Stimulated activated CD8-positive, alpha-beta memory T cell treated with anti-CD3 and anti-CD28 coated beads, Interleukin-7, amount 100 ng/mL, for 24 hours (primary cell): Measurements from ENCODE around the gene HSFY1.
"Not testable (repeated sequence)": the region's sequence is repeated elsewhere in the genome, so short reads cannot be mapped to it uniquely, and the experiment has no call there.

Source experiments
- DNase-seq: peaks from one replicate; pipeline ENCODE4 v3.0.0-alpha.2; 2020; ENCODE audit warnings: low read depth

The HSFY1 gene, protein sequence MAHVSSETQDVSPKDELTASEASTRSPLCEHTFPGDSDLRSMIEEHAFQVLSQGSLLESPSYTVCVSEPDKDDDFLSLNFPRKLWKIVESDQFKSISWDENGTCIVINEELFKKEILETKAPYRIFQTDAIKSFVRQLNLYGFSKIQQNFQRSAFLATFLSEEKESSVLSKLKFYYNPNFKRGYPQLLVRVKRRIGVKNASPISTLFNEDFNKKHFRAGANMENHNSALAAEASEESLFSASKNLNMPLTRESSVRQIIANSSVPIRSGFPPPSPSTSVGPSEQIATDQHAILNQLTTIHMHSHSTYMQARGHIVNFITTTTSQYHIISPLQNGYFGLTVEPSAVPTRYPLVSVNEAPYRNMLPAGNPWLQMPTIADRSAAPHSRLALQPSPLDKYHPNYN

DNA sequence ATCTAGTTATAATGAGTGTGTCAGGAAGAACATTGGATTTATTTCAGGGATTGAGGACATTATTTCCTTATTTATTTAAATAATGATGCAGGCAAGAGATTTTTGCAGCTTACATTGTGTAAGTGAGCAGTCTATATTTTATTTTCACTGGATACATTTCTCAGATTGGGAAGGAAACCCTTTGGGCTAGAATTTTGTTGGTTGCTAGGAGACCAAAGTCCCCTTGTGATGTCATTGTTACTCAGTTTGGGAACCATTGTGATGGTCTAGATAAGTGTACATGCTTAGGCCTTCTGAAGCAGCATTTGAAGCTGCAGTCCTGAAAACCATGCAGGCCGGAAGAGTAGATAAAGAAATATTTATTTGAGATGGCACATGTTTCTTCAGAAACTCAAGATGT is at the start of gene HSFY1:
Gene HSFY1, plus strand, starts transcription at position 301 of the 400 bp plus-strand sequence. Its CDS starts 68 bp downstream, at position 369.
- DNase-seq, result not testable (repeated sequence)

DNA sequence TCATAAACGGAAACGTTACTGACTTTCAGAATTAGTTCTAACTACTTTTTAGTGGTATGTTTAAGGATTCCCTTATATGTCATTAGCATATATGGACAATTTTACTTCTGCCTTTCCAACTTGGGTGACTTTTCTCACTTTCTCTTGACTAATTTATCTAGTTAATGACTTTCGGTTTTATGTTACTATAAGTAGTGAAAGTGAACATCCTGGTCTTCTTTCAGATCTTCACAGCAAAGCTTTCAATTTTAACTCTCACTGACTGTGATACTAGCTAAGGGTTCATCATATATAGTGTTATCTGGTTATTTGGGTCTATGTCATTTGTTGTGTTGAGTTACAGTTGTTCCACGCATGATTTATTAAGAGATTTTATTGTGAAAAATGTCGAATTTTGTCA is 42.3 kb upstream of the HSFY1 start:
- DNase-seq, result not testable (repeated sequence)

DNA sequence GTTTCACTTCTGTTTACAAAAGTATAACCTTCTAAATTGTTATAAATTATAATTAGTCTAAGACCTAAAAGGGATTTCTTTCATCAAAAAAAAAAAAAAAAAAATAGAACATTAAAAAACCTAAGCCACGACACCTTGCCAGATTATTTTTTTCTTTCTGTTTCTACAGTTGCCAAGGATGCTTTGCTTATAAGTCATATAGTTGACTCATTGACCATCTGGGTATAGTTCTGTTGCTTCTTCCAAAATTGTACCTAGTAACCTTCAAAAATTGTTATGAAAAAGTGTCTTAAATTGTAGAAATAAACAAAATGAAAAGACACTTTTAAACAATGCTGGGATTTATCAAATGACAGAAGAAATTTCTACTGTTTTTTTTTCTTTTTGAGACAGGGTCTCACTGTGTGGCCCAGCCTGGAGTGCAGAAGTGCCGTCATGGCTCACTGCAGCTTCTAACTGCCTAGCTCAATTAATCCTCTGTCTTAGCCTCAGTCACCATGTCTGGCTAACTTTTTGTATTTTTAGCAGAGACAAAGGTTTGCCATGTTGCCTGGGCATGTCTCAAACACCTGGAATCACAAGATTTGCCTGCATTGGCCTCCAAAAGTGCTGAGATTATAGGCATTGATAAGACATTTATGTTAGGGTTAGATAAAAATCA is 15.4 kb upstream of the HSFY1 start:
- DNase-seq, result not testable (repeated sequence)

DNA sequence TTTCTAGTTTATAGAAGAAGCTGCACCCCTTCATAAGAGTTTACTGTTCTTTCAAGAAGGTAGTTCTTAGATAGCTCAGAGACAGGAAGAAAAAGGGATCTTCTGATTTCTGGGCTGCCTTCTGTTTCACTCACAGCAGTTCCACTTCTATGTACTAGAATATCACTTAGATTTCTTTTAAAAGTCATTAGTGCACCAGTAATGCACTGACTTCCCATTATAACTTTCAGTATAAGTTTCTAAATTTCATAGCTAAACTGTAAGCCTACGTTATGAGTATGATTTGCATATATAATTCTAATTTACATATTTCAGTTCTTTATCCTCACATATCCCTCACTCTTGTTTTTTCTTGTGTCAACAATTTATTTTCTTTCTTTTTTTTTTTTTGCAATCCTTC is 7.6 kb upstream of the HSFY1 start:
- DNase-seq, result not testable (repeated sequence)

DNA sequence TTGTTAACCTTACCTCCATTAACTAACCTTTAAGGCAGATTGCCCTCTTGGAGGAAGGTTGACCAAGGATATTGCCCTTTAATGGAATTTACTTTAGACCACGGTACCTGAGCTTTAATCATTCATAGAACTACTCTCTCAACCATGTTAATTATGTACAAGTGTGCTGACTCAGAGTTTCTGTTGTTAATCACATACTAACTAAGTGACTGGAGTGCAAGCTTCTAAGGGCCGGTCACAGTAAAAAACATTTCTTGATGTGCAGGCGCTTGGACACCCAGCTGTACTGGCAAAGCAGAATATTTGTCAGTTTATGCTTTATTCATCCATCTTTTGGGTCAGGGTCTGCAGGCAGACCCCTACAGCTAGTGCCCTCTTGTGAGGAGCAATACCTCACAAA is 6.6 kb downstream of the HSFY1 start:
- not testable (repeated sequence) for DNase-seq

DNA sequence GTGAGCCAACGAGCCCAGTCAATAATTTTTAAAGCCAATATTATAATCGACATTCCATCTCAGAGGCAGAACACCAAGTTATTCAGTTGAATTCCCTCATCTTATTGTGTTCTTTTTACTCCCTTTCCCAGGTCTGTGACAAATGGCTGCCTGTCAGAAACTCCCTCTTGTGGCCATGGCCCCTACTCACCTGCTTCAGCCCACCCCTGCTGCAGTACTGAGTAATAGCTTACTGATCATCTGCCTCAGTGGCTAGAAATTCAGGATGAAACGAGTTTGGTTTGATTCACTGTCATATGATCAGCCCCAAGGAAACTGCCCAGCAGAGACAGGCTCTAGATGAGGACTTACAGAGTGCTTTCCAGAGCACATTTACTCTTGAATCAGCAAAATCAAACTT is 19.4 kb downstream of the HSFY1 start:
- not testable (repeated sequence) for DNase-seq
